Measurements from ENCODE around the gene RPN1.
"Not testable (repeated sequence)": the region's sequence is repeated elsewhere in the genome, so short reads cannot be mapped to it uniquely, and the experiment has no call there.

Gene RPN1

DNA sequence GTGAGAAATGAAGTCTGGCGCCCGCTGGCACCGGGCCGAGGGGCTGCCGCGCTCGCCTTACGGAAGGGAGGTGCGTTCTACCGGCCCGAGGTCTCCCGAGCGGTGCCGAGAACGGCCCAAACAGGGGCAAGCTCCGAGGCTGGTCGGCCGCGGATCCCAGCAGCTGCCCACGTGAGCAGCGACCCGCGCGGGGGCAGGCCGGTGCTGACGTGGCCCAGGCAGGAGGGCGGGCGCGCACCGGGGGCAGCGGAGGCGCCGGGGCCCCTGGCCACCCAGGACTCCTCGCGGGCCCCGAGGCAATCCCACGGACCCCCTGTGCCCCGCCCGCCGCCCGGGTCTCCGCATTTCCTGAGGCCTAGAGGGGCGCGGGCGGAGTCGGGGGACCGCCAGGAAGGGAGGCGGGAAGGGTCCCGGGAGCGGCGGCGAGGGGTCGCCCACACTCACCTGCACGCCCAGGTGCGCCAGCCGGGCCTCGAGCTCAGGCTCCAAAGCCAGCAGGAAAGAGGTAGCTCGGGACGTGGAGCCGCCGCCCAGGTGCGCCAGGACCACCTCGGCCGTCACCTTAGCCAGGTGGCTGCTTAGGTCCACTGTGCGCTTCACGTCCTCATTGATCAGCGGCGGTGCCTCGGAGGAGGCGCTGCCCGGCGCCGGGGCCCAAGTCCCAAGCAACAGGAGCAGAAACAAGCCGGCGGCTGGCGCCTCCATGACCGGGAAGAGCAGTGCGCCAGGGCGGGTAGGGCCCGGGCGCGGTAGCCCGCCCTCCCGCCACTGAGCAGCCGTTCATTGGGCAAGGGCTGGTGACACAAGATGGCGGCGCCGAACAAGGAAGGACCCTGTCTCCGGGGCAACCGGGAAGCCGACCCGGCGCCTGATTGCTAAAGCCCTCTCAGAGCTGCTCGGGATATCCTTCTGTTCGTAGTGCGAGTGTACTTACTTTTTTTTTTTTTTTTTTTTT, at the start of gene RPN1:
RPN1 (minus strand) TSS at position 723 of the 955 bp plus-strand sequence; CDS start at position 705, 18 bp downstream.
- DNase-seq (ENCODE audit: low read depth): peak; percentile 77

DNA sequence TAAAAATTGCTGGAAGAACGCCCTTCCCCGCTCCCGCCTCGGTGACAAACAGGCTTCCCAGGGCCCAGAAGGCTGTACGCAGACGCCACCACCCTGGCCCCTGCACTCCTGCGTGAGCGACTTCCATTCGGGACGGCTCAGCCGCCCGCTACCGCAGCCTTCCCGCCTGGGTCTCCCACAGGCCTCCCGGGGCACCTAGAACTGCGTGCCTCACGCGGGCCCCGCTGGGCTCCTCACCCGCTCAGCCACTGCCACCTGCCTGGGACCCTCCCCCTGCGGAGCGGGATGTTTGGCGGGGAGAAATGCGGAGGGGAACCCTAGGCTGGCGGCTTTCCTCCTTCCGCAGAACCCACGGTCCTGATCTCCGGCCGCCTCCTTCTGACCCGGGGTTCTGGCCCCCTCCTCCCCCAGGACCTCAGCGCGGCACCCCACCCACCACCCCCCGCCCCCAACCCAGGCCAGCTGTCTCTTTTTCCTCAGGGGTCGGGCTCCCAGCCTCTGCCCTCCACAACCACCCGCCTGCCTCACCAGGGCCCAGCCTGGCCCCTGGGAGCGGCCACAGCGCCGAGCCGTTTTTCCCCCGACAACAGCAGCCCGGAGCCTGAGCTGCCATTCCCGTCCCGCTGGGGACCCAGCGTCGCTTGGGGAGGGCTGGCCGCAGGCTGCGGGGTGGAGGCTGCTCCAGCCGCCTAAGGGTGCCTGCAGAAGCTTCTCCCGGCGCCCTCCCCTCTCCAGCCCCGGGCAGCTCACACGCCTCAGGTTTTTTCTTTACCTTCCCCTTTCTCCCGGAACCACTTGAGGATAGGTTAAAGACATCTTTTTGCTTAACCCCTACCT, 47.8 kb upstream of the RPN1 start:
- DNase-seq (ENCODE audit: low read depth): no peak

DNA sequence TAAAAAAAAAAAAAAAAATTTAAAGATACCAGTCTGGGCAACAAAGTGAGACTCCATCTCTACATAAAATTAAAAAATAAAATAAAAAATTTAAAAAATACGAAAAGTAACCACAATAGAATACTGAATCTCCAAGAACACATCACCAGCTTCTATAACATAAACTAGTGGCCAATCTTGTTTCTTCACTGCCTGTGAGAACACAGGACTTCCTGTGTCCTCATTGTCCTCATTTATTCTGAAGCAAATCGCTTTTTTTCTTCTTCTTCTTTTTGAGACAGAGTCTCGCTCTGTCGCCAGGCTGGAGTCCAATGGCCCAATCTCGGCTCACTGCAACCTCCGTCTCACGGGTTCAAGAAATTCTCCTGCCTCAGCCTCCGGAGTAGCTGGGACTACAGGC, 46.7 kb upstream of the RPN1 start:
- DNase-seq (ENCODE audit: low read depth): no peak

DNA sequence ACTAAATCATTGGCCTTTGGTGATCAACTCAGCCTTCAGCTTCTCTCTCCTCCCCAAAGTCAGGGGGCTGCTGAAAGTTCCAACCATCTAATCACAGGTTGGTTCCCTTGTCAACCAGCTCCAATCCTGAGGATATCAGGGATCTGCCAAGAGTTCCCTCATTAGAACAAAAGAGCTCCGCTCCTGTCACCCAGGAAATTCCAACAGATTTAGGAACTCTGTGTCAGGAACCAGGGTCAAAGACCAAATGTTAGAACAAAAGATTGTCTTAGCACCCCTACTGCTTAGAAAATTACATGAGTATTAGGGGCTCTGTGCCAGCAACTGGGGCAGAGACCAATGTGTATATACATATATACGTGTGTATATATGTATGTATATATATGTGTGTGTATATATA, 43.1 kb upstream of the RPN1 start:
- no peak for DNase-seq (ENCODE audit: low read depth)

DNA sequence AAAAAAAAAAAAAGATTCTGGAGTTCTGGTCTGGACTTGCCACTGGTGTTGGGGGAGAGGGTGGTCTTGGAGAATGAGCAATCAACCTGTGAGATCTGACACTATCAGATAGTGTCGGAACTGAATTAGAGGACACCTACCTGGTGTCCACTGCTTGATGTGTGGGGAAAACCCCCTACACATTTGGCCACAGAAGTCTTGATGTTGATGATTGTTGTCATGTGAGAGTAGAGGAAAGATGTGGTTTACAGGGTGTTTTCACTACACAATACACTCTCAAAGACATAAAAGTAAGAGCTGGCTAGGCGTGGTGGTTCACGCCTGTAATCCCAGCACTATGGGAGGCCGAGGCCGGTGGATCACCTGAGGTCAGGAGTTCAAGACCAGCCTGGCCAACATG, 38.4 kb upstream of the RPN1 start:
- DNase-seq (ENCODE audit: low read depth): no peak

DNA sequence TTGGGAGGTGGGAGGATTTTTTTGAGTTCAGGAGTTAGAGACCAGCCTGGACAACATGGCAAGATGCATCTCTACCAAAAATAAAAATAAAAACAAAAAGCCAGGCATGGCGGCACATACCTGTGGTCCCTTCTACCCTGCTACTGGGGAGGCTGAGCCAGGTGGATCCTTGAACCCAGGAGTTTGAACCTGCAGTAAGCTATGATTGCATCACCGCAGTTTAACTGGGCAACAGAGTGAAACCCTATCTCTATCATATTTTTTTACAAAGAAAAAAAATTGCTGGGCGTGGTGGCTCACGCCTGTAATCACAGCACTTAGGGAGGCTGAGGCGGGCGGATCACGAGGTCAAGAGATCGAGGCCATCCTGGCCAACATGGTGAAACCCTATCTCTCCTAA, 35.8 kb upstream of the RPN1 start:
- DNase-seq (ENCODE audit: low read depth): no peak

DNA sequence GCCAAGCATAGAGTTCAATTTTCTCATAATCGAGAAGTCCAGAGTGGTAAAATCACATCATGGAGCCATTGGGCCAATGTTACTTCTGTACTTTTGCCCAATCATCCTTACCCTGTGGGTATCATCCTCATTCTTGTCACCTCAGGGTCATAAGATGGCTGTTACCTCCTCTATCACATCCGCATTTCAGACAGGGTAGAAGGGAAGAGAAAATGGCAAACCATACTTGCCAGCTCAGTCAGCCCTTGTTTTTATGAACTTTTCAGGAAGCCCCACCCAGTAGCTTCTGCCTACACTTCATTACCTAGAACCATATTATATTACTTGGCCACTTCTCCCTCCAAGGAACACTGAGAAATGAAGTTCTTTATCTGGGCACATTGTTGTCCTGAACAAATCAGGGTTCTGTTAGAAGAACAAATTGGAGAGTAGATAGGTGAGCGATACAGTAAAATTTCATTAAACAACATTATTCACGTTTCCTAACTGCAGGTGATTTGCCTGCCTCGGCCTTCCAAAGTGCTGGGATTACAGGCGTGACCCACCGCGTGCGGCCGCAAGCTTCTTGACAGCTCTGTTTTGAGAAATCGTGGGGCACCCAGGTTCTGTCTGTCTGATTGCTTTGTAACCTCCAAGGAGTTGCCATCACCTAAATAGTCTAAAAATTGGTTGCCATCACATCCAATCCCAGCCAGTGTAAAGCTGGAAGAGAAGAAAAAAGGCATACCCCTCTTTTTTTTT, 34.5 kb upstream of the RPN1 start:
- no peak for DNase-seq (ENCODE audit: low read depth)

DNA sequence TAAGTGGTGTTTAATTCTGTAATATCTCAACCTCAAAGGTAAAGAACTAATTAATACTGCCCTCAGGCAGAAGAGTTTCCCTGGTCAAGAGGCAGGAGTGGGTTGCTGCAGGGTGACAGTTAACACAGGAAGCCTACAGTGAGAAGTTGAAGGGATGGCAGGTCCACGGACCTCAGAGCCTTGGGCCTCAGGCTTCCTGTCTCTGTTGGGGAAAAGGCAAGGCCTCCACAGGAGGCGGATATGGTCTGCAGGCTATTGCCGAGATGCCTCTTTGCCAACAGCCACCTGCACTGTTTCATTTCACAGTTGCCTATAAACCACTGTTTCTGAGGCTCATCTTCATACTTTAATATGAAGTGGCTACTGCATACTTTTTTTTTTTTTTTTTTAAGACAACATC, 33.3 kb upstream of the RPN1 start:
- DNase-seq (ENCODE audit: low read depth): no peak

DNA sequence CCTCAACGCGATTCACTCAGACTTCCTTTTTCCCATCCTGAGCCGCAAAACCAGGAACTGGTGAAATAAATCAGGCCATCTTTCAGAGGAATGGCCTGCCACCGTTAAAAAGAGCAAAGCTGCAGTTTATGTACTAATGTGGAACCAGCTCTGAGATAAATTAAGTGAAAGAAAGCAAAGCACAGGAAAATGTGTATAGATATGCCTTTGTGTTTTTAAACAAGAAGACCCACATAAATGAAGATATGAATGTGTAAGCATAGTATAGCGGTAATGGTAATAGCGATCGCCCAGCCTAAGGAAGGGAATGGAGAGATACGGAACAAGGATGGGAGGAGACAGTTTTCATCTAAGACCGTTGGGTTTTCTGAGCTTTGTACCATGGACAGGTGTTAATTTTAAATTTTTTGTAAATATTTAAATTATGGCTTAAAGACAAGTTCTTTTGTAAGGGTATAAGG, 30.8 kb upstream of the RPN1 start:
- peak; percentile 25 for DNase-seq (ENCODE audit: low read depth)

DNA sequence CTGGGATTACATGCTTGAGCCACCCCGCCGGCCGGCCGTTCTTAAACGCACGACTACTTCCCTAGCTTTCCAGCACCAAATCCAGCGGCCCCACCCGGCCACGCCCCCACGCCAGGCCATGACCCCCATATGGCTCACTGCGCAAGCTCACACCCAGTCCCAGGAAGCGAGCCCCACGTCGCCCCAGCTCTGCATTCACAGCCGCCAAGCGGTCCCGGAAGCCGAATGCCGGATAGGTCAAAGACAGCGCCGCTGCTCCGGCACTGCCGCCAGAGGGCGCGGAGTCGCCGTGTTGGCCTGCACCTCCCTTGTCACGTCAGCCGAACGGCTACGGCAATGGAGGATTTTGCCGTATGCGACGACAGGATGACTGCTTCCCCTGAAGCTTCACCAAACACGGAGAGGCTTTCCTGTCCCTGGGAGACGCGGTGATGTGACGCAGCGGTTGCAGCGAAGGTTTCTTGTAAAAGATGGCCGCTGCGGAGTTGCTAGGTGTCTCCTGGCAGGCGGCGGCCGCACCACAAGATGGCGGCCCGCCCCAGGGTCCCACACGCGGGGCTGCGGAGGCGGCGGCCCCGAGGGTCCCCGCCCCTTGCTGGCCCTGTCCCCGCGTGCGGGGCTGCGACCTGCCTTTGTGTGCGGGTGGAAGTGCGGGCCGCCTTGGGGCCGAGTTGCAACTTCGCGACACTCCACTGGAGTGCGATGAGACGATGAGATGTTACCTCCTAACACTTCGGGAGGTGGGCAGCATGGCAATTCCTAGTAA, 30.2 kb upstream of the RPN1 start:
- peak; percentile 95 for DNase-seq (ENCODE audit: low read depth)

DNA sequence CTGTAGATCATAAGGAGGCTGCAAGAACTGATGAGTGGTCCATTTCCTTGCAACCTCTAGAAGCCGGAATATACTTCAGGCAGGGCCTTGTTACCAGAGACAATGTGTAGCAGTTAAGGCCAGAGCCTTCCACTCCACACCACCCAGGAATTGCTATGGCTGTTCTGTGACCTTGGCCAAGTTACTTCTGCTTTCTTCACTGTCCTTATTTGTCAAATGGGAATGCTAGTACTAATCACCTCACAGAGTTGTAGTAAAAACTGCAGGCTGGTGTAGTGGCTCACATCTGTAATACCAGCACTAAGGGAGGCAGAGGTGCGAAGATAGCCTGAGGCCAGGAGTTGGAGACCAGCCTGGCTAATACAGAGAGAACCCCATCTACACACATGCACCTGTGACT, 28.7 kb upstream of the RPN1 start:
- no peak for DNase-seq (ENCODE audit: low read depth)

DNA sequence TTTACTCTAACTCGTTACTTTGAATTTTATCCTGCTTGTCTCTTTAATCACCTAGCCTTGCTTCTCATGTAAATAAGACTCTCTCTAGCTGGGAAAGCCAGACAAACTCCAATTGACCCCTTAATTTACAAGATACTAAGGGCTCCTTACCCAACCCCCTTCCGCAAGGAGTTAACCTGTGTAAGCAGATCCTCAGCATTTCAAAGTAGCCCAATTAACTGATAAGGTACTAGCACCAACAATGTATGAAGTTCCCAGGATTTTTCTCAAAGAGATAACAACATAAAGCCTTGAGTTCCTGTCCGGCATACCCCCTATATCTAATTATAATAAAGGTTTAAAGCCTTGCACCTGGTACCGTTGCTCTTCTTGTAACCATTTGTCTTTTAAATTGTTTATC, 25.2 kb upstream of the RPN1 start:
- DNase-seq (ENCODE audit: low read depth): not testable (repeated sequence)

DNA sequence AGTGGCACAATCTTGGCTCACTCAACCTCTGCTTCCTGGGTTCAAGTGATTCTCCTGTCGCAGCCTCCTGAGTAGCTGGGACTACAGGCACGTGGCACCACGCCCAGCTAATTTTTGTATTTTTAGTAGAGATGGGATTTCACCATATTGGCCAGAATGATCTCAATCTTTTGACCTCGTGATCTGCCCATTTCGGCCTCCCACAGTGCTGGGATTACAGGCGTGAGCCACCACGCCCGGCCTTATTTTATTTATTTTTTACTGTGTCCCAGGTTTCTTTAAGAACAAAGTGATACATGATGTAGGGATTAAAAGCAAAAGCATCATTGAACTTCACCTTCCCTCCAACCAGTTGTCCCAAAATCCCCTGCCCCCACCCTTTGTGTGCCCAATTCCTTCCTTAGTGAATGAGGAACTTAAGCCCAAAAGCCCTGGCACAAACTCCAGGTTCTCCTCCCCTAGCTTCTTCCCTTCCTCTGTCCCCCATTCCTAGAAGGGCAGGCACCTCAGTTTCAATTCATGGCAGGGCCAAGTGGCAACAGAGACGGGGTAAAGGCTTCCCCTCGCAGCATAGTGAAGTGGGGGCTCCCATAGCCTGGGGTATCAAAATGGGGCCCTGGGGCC, 23.7 kb upstream of the RPN1 start:
- DNase-seq (ENCODE audit: low read depth): no peak

DNA sequence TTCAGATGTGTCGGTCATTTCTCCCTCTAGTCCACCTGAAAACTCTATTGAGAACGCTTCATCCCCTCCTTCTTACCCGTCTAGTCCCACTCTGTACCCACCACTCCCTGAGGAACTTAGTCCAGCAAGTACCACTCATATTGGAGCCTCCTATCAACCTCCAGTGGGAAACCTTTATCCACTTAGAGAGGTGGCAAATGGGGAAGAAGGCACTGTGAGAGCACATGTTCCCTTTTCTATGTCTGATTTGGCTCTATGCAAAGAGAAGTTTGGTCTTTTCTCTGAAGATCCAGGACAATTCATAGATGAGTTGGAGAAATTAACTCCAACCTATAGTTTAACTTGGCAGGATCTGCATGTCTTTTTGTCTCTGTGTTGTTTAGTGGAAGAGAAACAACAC, 17.0 kb upstream of the RPN1 start:
- DNase-seq (ENCODE audit: low read depth): no peak

DNA sequence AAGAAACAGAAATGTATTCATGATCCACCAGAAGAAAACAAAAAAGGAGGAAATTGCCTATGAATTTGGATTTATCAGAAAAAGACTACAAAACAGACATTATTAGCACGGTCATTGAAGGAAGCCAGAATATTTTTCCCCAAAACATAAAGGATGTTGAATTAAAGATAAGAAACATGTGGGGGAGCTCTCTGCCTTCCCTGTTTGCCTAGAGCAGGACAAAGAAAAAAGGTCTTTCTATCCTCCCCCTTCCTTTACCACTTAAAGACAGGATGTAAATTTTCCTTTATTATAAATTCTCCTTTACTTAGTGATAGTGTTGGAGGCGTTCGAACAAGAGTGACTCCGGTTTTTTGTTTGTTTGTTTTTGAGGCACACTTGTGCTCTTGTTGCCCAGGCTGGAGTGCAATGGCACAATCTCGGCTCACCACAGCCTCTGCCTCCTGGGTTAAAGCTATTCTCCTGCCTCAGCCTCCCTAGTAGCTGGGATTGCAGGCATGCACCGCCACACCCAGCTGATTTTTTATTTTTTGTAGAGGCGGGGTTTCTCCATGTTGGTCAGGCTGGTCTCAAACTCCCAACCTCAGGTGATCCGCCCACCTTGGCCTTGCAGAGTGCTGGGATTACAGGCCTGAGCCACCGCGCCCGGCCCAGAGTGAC, 14.9 kb upstream of the RPN1 start:
- DNase-seq (ENCODE audit: low read depth): no peak

DNA sequence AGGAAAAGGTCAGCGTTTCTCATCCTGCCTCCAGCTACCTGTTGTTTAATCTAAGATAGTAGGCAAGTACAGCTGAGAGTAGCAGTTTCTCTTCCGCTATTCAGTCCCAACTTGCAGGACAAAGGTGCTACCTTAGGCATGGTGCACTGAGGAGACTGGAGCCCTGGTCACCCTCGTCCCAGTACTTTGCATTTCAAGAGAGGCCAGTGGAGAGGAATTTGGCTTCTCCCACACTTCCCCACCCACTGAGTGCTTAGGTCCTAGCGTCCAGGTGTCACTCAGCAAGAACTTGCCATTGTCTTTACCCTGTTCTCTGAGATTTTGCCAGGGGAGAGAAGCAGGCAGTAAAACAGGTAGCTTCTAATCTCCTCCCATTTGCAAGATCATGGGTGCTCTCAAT, 12.5 kb upstream of the RPN1 start:
- no peak for DNase-seq (ENCODE audit: low read depth)

DNA sequence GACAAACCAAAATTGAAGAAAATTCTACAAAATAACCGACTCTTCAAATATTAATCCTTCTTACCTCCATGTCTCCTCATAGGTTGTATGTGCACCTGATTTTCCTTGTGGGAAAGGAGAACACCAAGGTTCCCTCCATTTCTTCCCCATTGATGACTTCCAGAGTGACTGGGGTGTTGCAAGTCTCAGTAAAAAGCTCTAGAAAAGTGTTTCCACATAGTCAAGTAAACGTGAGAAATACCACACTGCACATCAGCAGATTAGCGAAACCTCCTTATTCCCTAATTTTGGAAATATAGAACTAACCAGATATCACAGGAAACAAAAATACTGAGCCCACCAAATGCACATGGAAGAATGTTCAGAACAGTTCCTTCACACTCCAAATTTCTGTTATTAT, 4.9 kb upstream of the RPN1 start:
- DNase-seq (ENCODE audit: low read depth): no peak

DNA sequence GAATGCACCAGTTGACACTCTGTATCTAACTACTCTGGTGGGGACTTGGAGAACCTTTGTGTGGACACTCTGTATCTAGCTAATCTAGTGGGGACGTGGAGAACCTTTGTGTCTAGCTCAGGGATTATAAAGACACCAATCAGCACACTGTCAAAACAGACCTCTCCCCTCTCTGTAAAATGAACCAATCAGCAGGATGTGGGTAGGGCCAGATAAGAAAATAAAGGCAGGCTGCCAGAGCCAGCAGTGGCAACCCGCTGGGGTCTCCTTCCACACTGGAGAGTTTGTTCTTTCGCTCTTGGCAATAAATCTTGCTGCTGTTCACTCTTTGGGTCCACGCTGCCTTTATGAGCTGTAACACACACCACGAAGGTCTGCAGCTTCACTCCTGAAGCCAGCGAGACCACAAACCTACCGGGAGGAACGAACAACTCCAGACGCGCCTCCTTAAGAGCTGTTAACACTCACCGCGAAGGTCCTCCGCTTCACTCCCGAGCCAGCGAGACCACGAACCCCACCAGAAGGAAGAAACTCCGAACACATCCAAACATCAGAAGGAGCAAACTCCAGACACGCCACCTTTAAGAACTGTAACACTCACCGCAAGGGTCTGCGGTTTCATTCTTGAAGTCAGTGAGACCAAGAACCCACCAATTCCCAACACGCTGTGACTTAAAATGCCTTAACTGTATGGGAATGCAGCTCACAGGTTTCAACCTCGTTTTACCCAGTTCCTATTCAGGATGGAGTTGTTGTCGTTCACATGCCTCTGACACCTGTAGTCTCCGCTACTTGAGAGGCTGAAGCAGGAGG, 3.6 kb upstream of the RPN1 start:
- not testable (repeated sequence) for DNase-seq (ENCODE audit: low read depth)

DNA sequence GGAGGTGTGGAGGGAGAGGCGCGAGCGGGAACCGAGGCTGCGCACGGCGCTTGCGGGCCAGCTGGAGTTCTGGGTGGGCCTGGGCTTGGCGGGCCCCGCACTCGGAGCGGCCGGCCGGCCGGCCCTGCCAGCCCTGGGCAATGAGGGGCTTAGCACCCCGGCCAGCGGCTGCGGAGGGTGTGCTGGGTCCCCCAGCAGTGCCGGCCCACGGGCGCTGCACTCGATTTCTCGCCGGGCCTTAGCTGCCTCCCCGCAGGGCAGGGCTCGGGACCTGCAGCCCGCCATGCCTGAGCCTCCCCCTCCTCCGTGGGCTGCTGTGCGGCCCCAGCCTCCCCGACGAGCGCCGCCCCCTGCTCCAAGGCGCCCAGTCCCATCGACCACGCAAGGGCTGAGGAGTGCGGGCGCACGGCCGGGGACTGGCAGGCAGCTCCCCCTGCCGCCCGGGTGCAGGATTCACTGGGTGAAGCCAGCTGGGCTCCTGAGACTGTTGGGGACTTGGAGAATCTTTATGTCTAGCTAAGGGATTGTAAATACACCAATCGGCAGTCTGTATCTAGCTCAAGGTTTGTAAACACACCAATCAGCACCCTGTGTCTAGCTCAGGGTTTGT, 2.9 kb upstream of the RPN1 start:
- not testable (repeated sequence) for DNase-seq (ENCODE audit: low read depth)
